MCF 10A (cell line): ENCODE measurements around the gene GRIP1. TPM values are rescaled to one million over a fixed set of nuclear protein-coding genes. Genes with fewer than 3 reads are reported as not detected.

Experiments
- BruUV-seq: library from RNA; stranded (reverse); fragments of 400-500 nt; replicated peaks from 2 replicates; lab custom pipeline; 2021; lab: Mats Ljungman, UMichigan
- CTCF ChIA-PET: fragments of 300-600 bp; sonication (Branson Sonifier 250); formaldehyde crosslinking; extraction: SDS; loops from one replicate; lab custom pipeline; 2021; ENCODE audit warnings: antibody characterized with exemption, inconsistent platforms; lab: Yijun Ruan, JAX
- POLR2A ChIA-PET: fragments of 300-600, 350-650 bp; sonication (Branson Sonifier 250); formaldehyde crosslinking; extraction: SDS; loops from one replicate; lab custom pipeline; 2020; ENCODE audit warnings: antibody characterized with exemption, inconsistent platforms; lab: Yijun Ruan, JAX
- DNase-seq: peaks from one replicate; pipeline ENCODE4 v3.0.0-alpha.2; 2018; ENCODE audit not compliant: unreplicated experiment
- H3K27ac Mint-ChIP-seq: one replicate; pipeline ENCODE4 v1.8.0; 2022; ENCODE audit warnings: mild to moderate bottlenecking, low read depth, mixed read lengths; ENCODE audit not compliant: unreplicated experiment
- H3K27me3 Mint-ChIP-seq: one replicate; pipeline ENCODE4 v1.8.0; 2022; ENCODE audit warnings: mixed read lengths; ENCODE audit not compliant: insufficient read depth, unreplicated experiment
- H3K36me3 Mint-ChIP-seq: one replicate; pipeline ENCODE4 v1.8.0; 2022; ENCODE audit warnings: mild to moderate bottlenecking, moderate library complexity, mixed read lengths; ENCODE audit not compliant: insufficient read depth, unreplicated experiment
- H3K4me1 Mint-ChIP-seq: one replicate; pipeline ENCODE4 v1.8.0; 2022; ENCODE audit warnings: mixed read lengths; ENCODE audit not compliant: insufficient read depth, unreplicated experiment
- H3K4me3 Mint-ChIP-seq: one replicate; pipeline ENCODE4 v1.8.0; 2022; ENCODE audit warnings: mild to moderate bottlenecking, moderate library complexity, mixed read lengths; ENCODE audit not compliant: unreplicated experiment
- H3K9me3 Mint-ChIP-seq: one replicate; pipeline ENCODE4 v1.8.0; 2022; ENCODE audit warnings: mixed read lengths; ENCODE audit not compliant: unreplicated experiment
- CTCF ChIP-seq: fragments of 200-600 bp; IDR thresholded peaks from one replicate; pipeline ENCODE4 v1.8.0; 2022; ENCODE audit warnings: antibody characterized with exemption, mild to moderate bottlenecking; ENCODE audit not compliant: unreplicated experiment
- intact Hi-C: fragments of 100-400 bp; cut with micrococcal nuclease; formaldehyde crosslinking; loops from 2 replicates; pipeline ENCODE4 v1.14.1; 2022
- total RNA-seq: library from RNA; stranded (reverse); gene quantifications from 2 replicates; pipeline ENCODE4 v1.2.3, GENCODE V29; 2022

The GRIP1 gene
- total RNA-seq, 1 experiment from 2014 or later, result 8.2 TPM

- Mint-ChIP-seq H3K9me3 (no peaks in the 10 kb centered on the region), H3K4me1 (peaks cover 12% of the 10 kb centered on the region), H3K4me3 (no peak overlapping the region), H3K27me3 (peaks cover 10% of the 10 kb centered on the region), H3K27ac (no peak overlapping the region), H3K36me3 (no peaks in the 10 kb centered on the region)
- no peak for TF ChIP-seq CTCF
- no TSS peak for BruUV-seq
- POLR2A ChIA-PET, result interaction anchor here (0.6 to 0.9 kb wide), 2 partner anchors 14 to 878 kb away, joined by 3 read pairs; no protein-coding TSS in a partner anchor
- intact Hi-C loops, result no loop called here
- DNase-seq, result no peak
- CTCF ChIA-PET, result interaction anchor here (0.7 kb wide), 1 partner anchor 20 kb away, joined by 3 read pairs; no protein-coding TSS in a partner anchor
Observed at GRCh38 chr12:66600903-66601302, 78.0 kb downstream of the GRIP1 start.

GRCh38 chr12:66599816-66600215 lies 79.1 kb downstream of the GRIP1 start:
- no peak overlapping the region for H3K4me3 Mint-ChIP-seq
- BruUV-seq, result no TSS peak
- H3K9me3 Mint-ChIP-seq, result no peaks in the 10 kb centered on the region

GRCh38 chr12:66598608-66599007 lies 80.3 kb downstream of the GRIP1 start:
- intact Hi-C loops, result no loop called here
- no peaks in the 10 kb centered on the region for H3K36me3 Mint-ChIP-seq
- H3K27ac Mint-ChIP-seq, result no peak overlapping the region
- ChIA-PET POLR2A (no interaction called here), CTCF (no interaction called here)
- H3K27me3 Mint-ChIP-seq, result peaks cover 10% of the 10 kb centered on the region
- H3K4me3 Mint-ChIP-seq, result no peak overlapping the region
- DNase-seq, result no peak
- no peaks in the 10 kb centered on the region for H3K9me3 Mint-ChIP-seq
- BruUV-seq, result no TSS peak
- no peak for TF ChIP-seq CTCF
- H3K4me1 Mint-ChIP-seq, result peaks cover 24% of the 10 kb centered on the region

More at GRCh38 chr12:66599816-66600215, 79.1 kb downstream of the GRIP1 start:
- no peak overlapping the region for H3K27ac Mint-ChIP-seq
- ChIA-PET POLR2A (no interaction called here), CTCF (interaction anchor here (0.7 kb wide), 1 partner anchor 17 kb away, joined by 3 read pairs; no protein-coding TSS in a partner anchor)
- TF ChIP-seq CTCF, result no peak
- H3K27me3 Mint-ChIP-seq, result peaks cover 10% of the 10 kb centered on the region
- peaks cover 19% of the 10 kb centered on the region for H3K4me1 Mint-ChIP-seq
- intact Hi-C loops, result no loop called here
- no peak for DNase-seq
- no peaks in the 10 kb centered on the region for H3K36me3 Mint-ChIP-seq

- H3K9me3 Mint-ChIP-seq, result no peaks in the 10 kb centered on the region
Observed at GRCh38 chr12:66598079-66598478, 80.8 kb downstream of the GRIP1 start.

More at GRCh38 chr12:66598079-66598478, 80.8 kb downstream of the GRIP1 start:
- no TSS peak for BruUV-seq
- CTCF ChIA-PET, result no interaction called here
- Mint-ChIP-seq H3K27me3 (peaks cover 10% of the 10 kb centered on the region), H3K27ac (no peak overlapping the region), H3K36me3 (no peaks in the 10 kb centered on the region), H3K4me1 (peaks cover 24% of the 10 kb centered on the region), H3K4me3 (no peak overlapping the region)
- POLR2A ChIA-PET, result no interaction called here
- DNase-seq, result no peak
- TF ChIP-seq CTCF, result no peak
- intact Hi-C loops, result no loop called here
